ENCODE results near the gene TANK. TPM values are rescaled to one million over a fixed set of nuclear protein-coding genes. Genes with fewer than 3 reads are reported as not detected.
"Not testable (repeated sequence)": the region's sequence is repeated elsewhere in the genome, so short reads cannot be mapped to it uniquely, and the experiment has no call there.

The TANK gene
- total and polyA plus RNA-seq, 2 experiments from 2014 or later = 27.7 to 35.4 TPM

DNA sequence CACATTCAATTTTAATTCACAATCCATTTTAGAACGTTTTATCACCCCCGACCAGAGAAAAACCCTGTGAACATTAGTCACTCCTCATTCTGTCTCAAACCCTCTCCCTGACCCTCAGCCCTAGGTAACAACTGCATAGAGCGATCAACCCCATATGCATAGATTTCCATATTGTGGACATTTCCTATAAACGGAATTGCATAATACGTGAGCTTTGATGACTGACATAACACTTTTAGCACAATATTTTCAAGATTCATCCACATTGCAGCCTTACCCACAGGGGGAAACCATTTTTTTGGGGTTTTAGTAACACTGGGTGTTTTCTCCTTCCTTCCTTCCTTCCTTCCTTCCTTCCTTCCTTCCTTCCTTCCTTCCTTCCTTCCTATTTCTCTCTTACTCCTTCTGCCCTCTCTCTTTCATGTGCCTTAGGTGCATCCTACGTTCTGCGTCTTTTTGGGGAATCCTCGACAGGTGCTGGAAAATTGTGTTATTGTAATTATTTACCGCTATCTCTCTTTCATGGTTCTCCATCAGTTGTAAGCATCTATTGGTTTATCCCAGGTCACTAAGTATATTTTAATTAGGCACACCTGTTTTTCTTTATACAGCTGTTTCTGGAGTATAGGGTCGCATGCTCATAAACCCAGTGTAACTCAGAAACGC is 118.5 kb downstream of the TANK start:
- not testable (repeated sequence) for H3K79me2 ChIP-seq (replicated peaks; ENCODE audit: insufficient read depth); H3K27ac Mint-ChIP-seq; H3K36me3 ChIP-seq (ENCODE audit: insufficient read depth); H3K4me1 Mint-ChIP-seq; H3K4me3 Mint-ChIP-seq; H4K20me1 ChIP-seq (replicated peaks; ENCODE audit: insufficient read depth); H3K27me3 Mint-ChIP-seq (ENCODE audit: insufficient read depth, low read depth, poor library complexity); H3K9me3 Mint-ChIP-seq; H3K4me3 ChIP-seq; H3K4me1 ChIP-seq (ENCODE audit: insufficient read depth); H3K36me3 Mint-ChIP-seq (ENCODE audit: low read depth); H3K9me2 ChIP-seq (ENCODE audit: insufficient read depth); ATAC-seq; H2AFZ ChIP-seq; H3K4me2 ChIP-seq; H3K27ac ChIP-seq (ENCODE audit: low read depth); H3F3A ChIP-seq (replicated peaks; ENCODE audit: low read depth); H3K27me3 ChIP-seq (ENCODE audit: insufficient read depth)
- peak; percentile 28 for DNase-seq (ENCODE audit: low spot score)

DNA sequence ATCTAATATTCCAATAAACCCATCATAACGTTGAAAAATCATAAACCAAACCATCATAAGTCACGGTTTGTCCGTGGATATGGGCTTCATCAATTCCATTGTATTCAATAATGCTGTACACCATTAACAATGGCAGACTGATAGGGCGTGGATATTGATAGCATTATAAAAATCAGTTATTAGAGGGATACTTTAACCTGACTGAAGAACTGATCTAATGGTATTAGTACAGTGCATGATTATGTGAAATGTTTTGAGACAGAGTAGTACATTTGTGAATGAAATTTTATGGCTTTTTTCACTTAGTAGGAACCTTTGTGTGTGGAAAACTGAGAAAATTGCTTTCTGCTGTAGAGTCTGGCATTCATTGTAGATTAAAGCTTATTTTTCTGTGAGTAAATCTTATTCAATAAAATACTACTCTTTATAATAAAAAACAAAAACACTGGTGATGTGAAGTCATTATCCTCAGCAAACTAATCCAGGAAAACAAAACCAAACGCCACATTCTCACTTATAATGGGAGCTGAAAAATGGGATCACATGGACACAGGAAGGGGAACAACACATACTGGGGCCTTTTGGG is 119.1 kb downstream of the TANK start:
- H3K27ac Mint-ChIP-seq; H3K4me1 Mint-ChIP-seq; DNase-seq (ENCODE audit: low spot score); H3K27me3 ChIP-seq (ENCODE audit: insufficient read depth); H3K4me3 ChIP-seq; H3K4me2 ChIP-seq; H3K27ac ChIP-seq (ENCODE audit: low read depth); H3K36me3 ChIP-seq (ENCODE audit: insufficient read depth); H3K27me3 Mint-ChIP-seq (ENCODE audit: insufficient read depth, low read depth, poor library complexity); H3K4me1 ChIP-seq (ENCODE audit: insufficient read depth); H3K79me2 ChIP-seq (replicated peaks; ENCODE audit: insufficient read depth); H3F3A ChIP-seq (replicated peaks; ENCODE audit: low read depth); H3K36me3 Mint-ChIP-seq (ENCODE audit: low read depth); H3K4me3 Mint-ChIP-seq; H3K9me3 Mint-ChIP-seq; ATAC-seq; H3K9me2 ChIP-seq (ENCODE audit: insufficient read depth); H2AFZ ChIP-seq; H4K20me1 ChIP-seq (replicated peaks; ENCODE audit: insufficient read depth): not testable (repeated sequence)

DNA sequence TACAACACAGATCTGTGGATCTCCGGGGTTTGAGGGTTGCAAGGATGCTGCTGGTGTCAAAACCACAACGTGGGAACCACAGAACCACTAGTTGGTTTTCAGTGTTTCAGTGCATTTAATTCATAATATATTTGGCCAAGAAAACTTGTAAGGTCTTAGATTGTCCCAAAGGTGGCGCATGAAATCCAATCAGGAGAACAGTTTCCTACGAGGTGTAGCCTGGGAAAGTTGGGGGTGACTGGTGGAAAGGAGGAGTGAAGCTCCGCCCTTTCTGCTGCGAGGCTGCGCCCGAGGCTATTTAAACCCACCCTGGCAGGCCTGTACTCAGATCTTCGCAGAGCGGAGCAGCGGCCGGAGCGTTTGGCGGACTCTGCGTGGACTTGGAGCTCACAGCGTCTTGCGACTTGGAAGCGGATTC is 120.7 kb downstream of the TANK start:
- not testable (repeated sequence) for H3K79me2 ChIP-seq (replicated peaks; ENCODE audit: insufficient read depth); H3K27me3 Mint-ChIP-seq (ENCODE audit: insufficient read depth, low read depth, poor library complexity); H3K27me3 ChIP-seq (ENCODE audit: insufficient read depth); H3K27ac Mint-ChIP-seq; H4K20me1 ChIP-seq (replicated peaks; ENCODE audit: insufficient read depth); H3F3A ChIP-seq (replicated peaks; ENCODE audit: low read depth); H3K36me3 Mint-ChIP-seq (ENCODE audit: low read depth); H3K27ac ChIP-seq (ENCODE audit: low read depth); ATAC-seq; H2AFZ ChIP-seq; H3K4me3 Mint-ChIP-seq; H3K4me2 ChIP-seq; H3K4me3 ChIP-seq; H3K9me2 ChIP-seq (ENCODE audit: insufficient read depth); H3K36me3 ChIP-seq (ENCODE audit: insufficient read depth); H3K4me1 ChIP-seq (ENCODE audit: insufficient read depth); H3K4me1 Mint-ChIP-seq
- DNase-seq (ENCODE audit: low spot score) = peak; percentile 87
- peaks cover 16% of the 10 kb centered on the region for H3K9me3 Mint-ChIP-seq
- peak; percentile 97; the same call in 1 of the 2 replicates for TF ChIP-seq ZNF114 (CRISPR knock-in tag; IDR thresholded peaks at IDR 0.05)
- TF ChIP-seq, protein P1, sequence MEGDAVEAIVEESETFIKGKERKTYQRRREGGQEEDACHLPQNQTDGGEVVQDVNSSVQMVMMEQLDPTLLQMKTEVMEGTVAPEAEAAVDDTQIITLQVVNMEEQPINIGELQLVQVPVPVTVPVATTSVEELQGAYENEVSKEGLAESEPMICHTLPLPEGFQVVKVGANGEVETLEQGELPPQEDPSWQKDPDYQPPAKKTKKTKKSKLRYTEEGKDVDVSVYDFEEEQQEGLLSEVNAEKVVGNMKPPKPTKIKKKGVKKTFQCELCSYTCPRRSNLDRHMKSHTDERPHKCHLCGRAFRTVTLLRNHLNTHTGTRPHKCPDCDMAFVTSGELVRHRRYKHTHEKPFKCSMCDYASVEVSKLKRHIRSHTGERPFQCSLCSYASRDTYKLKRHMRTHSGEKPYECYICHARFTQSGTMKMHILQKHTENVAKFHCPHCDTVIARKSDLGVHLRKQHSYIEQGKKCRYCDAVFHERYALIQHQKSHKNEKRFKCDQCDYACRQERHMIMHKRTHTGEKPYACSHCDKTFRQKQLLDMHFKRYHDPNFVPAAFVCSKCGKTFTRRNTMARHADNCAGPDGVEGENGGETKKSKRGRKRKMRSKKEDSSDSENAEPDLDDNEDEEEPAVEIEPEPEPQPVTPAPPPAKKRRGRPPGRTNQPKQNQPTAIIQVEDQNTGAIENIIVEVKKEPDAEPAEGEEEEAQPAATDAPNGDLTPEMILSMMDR (conservative IDR thresholded peaks at IDR 0.05; ENCODE audit: low read depth in 2 of 2) = peak; percentile 47 to 71

DNA sequence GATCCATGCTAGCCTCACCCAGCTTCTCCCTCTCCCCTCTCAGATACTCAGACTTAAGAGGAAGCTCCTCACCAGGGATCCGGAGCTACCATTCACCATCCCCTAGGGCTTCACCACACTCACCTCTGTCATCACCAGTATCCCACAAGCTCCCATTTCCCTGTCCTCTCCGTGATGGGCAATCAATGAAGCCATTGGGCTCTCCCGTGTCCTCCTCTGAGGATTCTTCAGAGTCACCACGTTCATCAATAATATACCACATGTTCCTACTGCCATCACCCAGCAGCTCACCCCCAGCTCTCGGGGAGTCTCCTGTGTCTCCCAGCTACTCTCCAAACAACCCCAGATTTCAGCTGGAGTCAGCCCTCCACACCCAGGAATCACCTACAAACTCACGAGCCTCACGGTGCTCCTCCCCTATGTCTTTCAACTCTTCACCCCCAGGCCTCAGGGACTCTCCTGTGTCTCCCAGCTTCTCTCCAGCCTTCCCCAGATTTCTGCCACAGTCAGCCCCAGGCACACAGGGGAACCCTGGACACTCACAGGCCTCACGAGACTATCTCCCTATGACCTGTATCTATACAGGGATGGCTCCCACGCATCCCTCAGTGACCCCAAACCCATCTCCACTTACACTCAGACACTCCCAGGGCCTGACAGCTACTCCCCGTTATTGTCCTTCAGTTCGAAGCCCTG is 121.5 kb downstream of the TANK start:
- H3K9me2 ChIP-seq (ENCODE audit: insufficient read depth); H3F3A ChIP-seq (replicated peaks; ENCODE audit: low read depth); H2AFZ ChIP-seq; H4K20me1 ChIP-seq (replicated peaks; ENCODE audit: insufficient read depth); H3K27ac ChIP-seq (ENCODE audit: low read depth); H3K4me1 ChIP-seq (ENCODE audit: insufficient read depth); H3K27me3 ChIP-seq (ENCODE audit: insufficient read depth); DNase-seq (ENCODE audit: low spot score); H3K36me3 Mint-ChIP-seq (ENCODE audit: low read depth); H3K79me2 ChIP-seq (replicated peaks; ENCODE audit: insufficient read depth); ATAC-seq; H3K4me1 Mint-ChIP-seq; H3K27ac Mint-ChIP-seq; H3K27me3 Mint-ChIP-seq (ENCODE audit: insufficient read depth, low read depth, poor library complexity); H3K4me2 ChIP-seq; H3K4me3 ChIP-seq; H3K4me3 Mint-ChIP-seq; H3K36me3 ChIP-seq (ENCODE audit: insufficient read depth): not testable (repeated sequence)
- H3K9me3 Mint-ChIP-seq = peaks cover 19% of the 10 kb centered on the region

DNA sequence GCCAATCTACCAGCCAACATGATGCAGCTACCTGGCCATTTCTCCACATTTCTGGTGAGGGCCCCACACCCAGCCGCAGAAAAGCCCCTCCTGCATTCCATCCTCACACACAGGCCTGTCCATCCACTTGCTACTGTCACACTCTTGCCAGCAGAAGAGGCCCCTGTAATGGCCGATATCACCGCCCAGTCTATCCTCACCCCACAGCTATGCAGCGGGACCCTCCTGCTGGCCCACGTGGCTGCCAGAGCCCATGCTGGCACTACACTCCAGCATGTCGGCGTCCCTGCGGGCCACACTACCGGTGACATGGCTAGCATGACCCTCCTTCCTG is 122.0 kb downstream of the TANK start:
- H3K4me3 ChIP-seq; H3K4me2 ChIP-seq; H3K36me3 Mint-ChIP-seq (ENCODE audit: low read depth); H3K36me3 ChIP-seq (ENCODE audit: insufficient read depth); H3K79me2 ChIP-seq (replicated peaks; ENCODE audit: insufficient read depth); H4K20me1 ChIP-seq (replicated peaks; ENCODE audit: insufficient read depth); H3K4me3 Mint-ChIP-seq; H2AFZ ChIP-seq; DNase-seq (ENCODE audit: low spot score); H3K9me2 ChIP-seq (ENCODE audit: insufficient read depth); H3K27ac ChIP-seq (ENCODE audit: low read depth); H3K27me3 ChIP-seq (ENCODE audit: insufficient read depth); H3F3A ChIP-seq (replicated peaks; ENCODE audit: low read depth); H3K4me1 Mint-ChIP-seq; H3K27ac Mint-ChIP-seq; ATAC-seq; H3K4me1 ChIP-seq (ENCODE audit: insufficient read depth); H3K27me3 Mint-ChIP-seq (ENCODE audit: insufficient read depth, low read depth, poor library complexity): not testable (repeated sequence)
- peaks cover 20% of the 10 kb centered on the region for H3K9me3 Mint-ChIP-seq
